Progenitor cell of endocrine pancreas (in vitro differentiated cells): Measurements from ENCODE around the gene OSBPL1A. TPM values are rescaled to one million over a fixed set of nuclear protein-coding genes. Genes with fewer than 3 reads are reported as not detected.

ENCODE experiments used
- DNase-seq: peaks from one replicate; pipeline ENCODE4 v3.0.0; 2021; ENCODE audit warnings: low spot score; ENCODE audit not compliant: unreplicated experiment
- H3K27ac Mint-ChIP-seq: 2 replicates; pipeline ENCODE4 v1.8.0; 2021; ENCODE audit warnings: mild to moderate bottlenecking, moderate library complexity, mixed read lengths
- H3K27me3 Mint-ChIP-seq: 2 replicates; pipeline ENCODE4 v1.8.0; 2021; ENCODE audit warnings: mixed read lengths
- H3K36me3 Mint-ChIP-seq: 2 replicates; pipeline ENCODE4 v1.8.0; 2022; ENCODE audit warnings: mixed read lengths; ENCODE audit not compliant: insufficient read depth
- H3K4me1 Mint-ChIP-seq: 2 replicates; pipeline ENCODE4 v1.8.0; 2021; ENCODE audit warnings: low read depth, mixed read lengths
- H3K4me3 Mint-ChIP-seq: 2 replicates; pipeline ENCODE4 v1.8.0; 2021; ENCODE audit warnings: low read depth, mild to moderate bottlenecking, moderate library complexity, mixed read lengths
- H3K9me3 Mint-ChIP-seq: 2 replicates; pipeline ENCODE4 v1.8.0; 2021; ENCODE audit warnings: low read depth, mixed read lengths
- CTCF ChIP-seq: fragments of 200-600 bp; sonication (generic); IDR thresholded peaks from one replicate; pipeline ENCODE4 v1.5.0; 2021; ENCODE audit warnings: antibody characterized with exemption, mild to moderate bottlenecking; ENCODE audit not compliant: unreplicated experiment
- total RNA-seq: library from RNA; stranded (reverse); gene quantifications from 2 replicates; pipeline ENCODE4 v1.2.1, GENCODE V29; 2021

The OSBPL1A gene
- total RNA-seq, 1 donor from 2014 or later = 15.0 TPM

- Mint-ChIP-seq H3K4me1 (no peaks in the 10 kb centered on the region), H3K27ac (no peak overlapping the region), H3K27me3 (peaks cover 4% of the 10 kb centered on the region), H3K9me3 (no peaks in the 10 kb centered on the region), H3K36me3 (no peaks in the 10 kb centered on the region), H3K4me3 (no peak overlapping the region)
- DNase-seq = no peak
- no peak for TF ChIP-seq CTCF
These were observed 15.5 kb upstream of the OSBPL1A start for GRCh38 chr18:24413148-24413547.

- Mint-ChIP-seq H3K4me1 (no peaks in the 10 kb centered on the region), H3K36me3 (no peaks in the 10 kb centered on the region), H3K4me3 (no peak overlapping the region), H3K9me3 (no peaks in the 10 kb centered on the region), H3K27ac (no peak overlapping the region), H3K27me3 (peaks cover 14% of the 10 kb centered on the region)
- no peak for TF ChIP-seq CTCF
- DNase-seq = no peak
These were observed 10.9 kb upstream of the OSBPL1A start for GRCh38 chr18:24408496-24408895.

GRCh38 chr18:24404591-24404990 lies 7.0 kb upstream of the OSBPL1A start:
- DNase-seq = no peak
- H3K36me3 Mint-ChIP-seq = no peaks in the 10 kb centered on the region
- H3K4me1 Mint-ChIP-seq = no peaks in the 10 kb centered on the region
- no peak overlapping the region for H3K4me3 Mint-ChIP-seq
- TF ChIP-seq CTCF = no peak
- no peaks in the 10 kb centered on the region for H3K9me3 Mint-ChIP-seq
- no peak overlapping the region for H3K27ac Mint-ChIP-seq
- peaks cover 28% of the 10 kb centered on the region for H3K27me3 Mint-ChIP-seq

GRCh38 chr18:24403076-24403475 lies 5.5 kb upstream of the OSBPL1A start:
- DNase-seq = no peak
- Mint-ChIP-seq H3K4me3 (no peak overlapping the region), H3K27ac (no peak overlapping the region), H3K4me1 (peaks cover under 1% of the 10 kb centered on the region), H3K36me3 (no peaks in the 10 kb centered on the region), H3K27me3 (peaks cover 31% of the 10 kb centered on the region), H3K9me3 (no peaks in the 10 kb centered on the region)
- TF ChIP-seq CTCF = no peak

GRCh38 chr18:24402209-24402785 lies 4.7 kb upstream of the OSBPL1A start:
- Mint-ChIP-seq H3K4me1 (peaks cover 3% of the 10 kb centered on the region), H3K27ac (no peak overlapping the region), H3K9me3 (no peaks in the 10 kb centered on the region), H3K4me3 (no peak overlapping the region), H3K27me3 (peaks cover 31% of the 10 kb centered on the region), H3K36me3 (no peaks in the 10 kb centered on the region)
- no peak for TF ChIP-seq CTCF
- no peak for DNase-seq
